HCT116 (cell line): Measurements from ENCODE around the gene C4A.
"Not testable (repeated sequence)": the region's sequence is repeated elsewhere in the genome, so short reads cannot be mapped to it uniquely, and the experiment has no call there.

Source experiments
- EZH2 ChIP-seq: fragments of 200-600 bp; sonication (generic); IDR thresholded peaks from 2 replicates; pipeline ENCODE4 v1.6.1; 2017; ENCODE audit warnings: antibody characterized with exemption, mixed run types
- POLR2A ChIP-seq: IDR thresholded peaks from 2 replicates; pipeline ENCODE4 v1.7.0; 2011; ENCODE audit warnings: borderline replicate concordance; ENCODE audit not compliant: insufficient read depth, insufficient read length; ENCODE audit errors: extremely low read depth
- POLR2AphosphoS5 ChIP-seq: IDR thresholded peaks from 2 replicates; pipeline ENCODE4 v1.6.1; 2011; ENCODE audit warnings: mild to moderate bottlenecking, low read depth, low read length, moderate library complexity
- RAD21 ChIP-seq: IDR thresholded peaks from 2 replicates; pipeline ENCODE4 v1.6.1; 2012; ENCODE audit warnings: low read depth, mild to moderate bottlenecking
- SP1 ChIP-seq: IDR thresholded peaks from 2 replicates; pipeline ENCODE4 v1.6.1; 2012; ENCODE audit warnings: low read depth
- YY1 ChIP-seq: IDR thresholded peaks from 2 replicates; pipeline ENCODE4 v1.6.1; 2011; ENCODE audit warnings: low read length, low read depth, moderate library complexity, mild to moderate bottlenecking; ENCODE audit not compliant: insufficient replicate concordance; ENCODE audit errors: extremely low read depth
- TF ChIP-seq, protein P1 (sequence below), 3 experiments: fragments of 200-600 bp in 1 of 3; sonication (generic) in 1 of 3; IDR thresholded peaks in 2 of 3; conservative IDR thresholded peaks in 1 of 3; 2 replicates each; pipeline ENCODE4 v1.5.1; 2012 to 2017; ENCODE audit warnings: low read depth in 2 of 3, low read length in 2 of 3, antibody characterized with exemption in 1 of 3, borderline replicate concordance in 1 of 3, control low read depth in 1 of 3, mild to moderate bottlenecking in 1 of 3, mixed read lengths in 1 of 3, mixed run types in 1 of 3, moderate library complexity in 1 of 3; ENCODE audit not compliant: insufficient read depth in 1 of 3
- TF ChIP-seq, protein P2 (sequence below): IDR thresholded peaks from 2 replicates; pipeline ENCODE4 v1.6.1; 2012

DNA sequence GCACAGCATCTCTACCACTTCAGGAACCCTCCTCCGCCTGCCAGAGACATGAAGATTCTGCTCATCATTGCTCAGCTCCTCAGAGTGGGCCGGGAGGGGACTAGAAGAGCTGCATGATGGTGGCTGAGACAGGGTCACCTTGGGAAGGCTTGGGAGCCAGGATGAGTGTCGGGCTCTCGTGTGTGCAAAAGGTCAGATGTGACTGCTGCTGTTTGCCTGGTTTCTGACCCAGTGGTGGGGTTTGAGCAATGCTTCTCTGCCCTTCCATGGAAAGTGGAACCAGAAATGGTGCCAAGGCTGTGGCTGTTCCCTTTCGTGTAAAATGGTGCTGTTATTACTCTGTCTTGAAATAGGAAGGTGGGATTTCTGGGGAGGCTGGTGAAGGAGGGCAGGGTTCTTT, 859 bp upstream of the C4A start:
- TF ChIP-seq, protein P1, sequence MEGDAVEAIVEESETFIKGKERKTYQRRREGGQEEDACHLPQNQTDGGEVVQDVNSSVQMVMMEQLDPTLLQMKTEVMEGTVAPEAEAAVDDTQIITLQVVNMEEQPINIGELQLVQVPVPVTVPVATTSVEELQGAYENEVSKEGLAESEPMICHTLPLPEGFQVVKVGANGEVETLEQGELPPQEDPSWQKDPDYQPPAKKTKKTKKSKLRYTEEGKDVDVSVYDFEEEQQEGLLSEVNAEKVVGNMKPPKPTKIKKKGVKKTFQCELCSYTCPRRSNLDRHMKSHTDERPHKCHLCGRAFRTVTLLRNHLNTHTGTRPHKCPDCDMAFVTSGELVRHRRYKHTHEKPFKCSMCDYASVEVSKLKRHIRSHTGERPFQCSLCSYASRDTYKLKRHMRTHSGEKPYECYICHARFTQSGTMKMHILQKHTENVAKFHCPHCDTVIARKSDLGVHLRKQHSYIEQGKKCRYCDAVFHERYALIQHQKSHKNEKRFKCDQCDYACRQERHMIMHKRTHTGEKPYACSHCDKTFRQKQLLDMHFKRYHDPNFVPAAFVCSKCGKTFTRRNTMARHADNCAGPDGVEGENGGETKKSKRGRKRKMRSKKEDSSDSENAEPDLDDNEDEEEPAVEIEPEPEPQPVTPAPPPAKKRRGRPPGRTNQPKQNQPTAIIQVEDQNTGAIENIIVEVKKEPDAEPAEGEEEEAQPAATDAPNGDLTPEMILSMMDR (IDR thresholded peaks at IDR 0.05 in 2 of 3, conservative IDR thresholded peaks at IDR 0.05 in 1 of 3; ENCODE audit: borderline replicate concordance in 1 of 3, insufficient read depth in 1 of 3, low read depth in 2 of 3, low read length in 2 of 3), result not testable (repeated sequence)
- not testable (repeated sequence) for TF ChIP-seq POLR2AphosphoS5, POLR2A, YY1, EZH2, RAD21, SP1
- TF ChIP-seq, protein P2, sequence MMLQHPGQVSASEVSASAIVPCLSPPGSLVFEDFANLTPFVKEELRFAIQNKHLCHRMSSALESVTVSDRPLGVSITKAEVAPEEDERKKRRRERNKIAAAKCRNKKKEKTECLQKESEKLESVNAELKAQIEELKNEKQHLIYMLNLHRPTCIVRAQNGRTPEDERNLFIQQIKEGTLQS, result not testable (repeated sequence)
